HG03196 (cell line): ENCODE data around the gene IFNGR1.

Experiments used
- ATAC-seq: cut with Tn5 transposase; IDR thresholded peaks from one replicate; pipeline ENCODE4 v1.9.1; 2021; ENCODE audit not compliant: unreplicated experiment

IFNGR1 gene

DNA sequence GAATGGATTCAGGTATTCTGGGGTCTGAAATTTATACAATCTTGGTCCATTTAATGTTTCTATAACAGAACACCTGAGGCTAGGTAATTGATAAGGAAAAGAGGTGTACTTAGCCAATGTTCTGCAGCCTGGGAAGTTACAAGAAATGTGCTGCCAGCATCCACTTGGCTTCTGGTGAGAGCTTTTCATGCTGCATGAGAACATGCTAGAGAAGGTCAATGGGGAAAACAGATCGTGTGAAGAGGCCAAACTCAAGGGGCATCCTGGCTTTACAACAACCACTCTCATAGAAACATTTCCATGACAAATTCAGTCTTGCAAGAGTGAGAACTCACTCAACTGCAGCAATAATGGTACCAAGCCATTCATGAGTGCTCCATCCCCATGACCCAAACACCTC is 62.5 kb downstream of the IFNGR1 start:
- ATAC-seq = no peak

DNA sequence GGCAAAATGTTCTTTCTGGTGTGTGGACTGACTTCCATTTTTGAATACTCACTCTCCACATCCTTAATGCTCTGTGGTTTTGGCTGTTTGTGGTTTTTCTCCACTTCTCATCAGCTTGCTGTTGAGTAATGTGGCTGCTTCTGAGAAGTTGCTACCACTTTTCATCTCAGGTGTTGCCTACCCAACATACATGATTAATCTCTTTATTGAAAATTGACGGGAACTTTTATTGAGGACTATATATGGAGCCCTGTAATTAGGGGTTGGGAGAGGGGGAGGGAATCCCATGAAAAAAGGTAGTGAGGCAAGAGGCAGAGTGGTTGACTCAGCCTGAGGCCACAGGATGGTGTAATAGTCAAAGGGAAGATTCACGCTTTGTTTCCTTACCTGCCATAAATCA is 63.4 kb downstream of the IFNGR1 start:
- ATAC-seq = no peak

DNA sequence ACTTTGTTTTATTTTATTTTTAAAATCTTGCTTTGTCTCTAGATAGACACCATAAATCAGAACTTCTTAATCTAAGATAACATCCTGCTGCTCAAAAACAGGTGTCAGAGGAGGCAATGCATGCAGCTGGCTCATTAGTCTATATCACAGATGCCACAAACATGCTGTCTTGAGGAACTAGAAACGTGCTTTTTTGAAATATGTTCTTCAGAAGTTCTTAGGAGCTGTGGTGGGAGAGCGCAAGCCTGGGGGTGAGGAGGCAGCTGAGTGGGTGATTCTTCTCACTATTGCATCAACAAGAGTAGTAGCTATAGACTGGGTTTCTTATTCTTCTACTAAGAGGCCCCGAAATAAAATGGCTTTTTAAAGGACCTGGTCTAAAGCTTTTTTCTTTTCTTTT is 69.1 kb downstream of the IFNGR1 start:
- no peak for ATAC-seq

DNA sequence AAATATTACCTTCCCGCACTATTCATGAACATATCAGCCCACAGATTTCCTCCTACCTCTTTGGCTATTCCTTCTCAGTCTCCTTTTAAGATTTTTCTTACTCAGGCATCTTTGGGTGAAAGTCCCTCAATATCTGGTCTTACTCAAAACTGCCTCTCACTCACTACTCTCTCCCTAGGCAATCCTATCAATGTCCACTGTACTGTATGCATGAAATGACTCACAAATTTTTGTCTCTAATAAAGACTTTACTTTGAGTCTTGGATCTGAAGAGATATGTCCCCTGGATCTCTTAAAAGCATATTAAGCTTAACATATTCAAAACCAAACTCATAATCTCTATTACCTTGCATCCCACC is 70.2 kb downstream of the IFNGR1 start:
- no peak for ATAC-seq

DNA sequence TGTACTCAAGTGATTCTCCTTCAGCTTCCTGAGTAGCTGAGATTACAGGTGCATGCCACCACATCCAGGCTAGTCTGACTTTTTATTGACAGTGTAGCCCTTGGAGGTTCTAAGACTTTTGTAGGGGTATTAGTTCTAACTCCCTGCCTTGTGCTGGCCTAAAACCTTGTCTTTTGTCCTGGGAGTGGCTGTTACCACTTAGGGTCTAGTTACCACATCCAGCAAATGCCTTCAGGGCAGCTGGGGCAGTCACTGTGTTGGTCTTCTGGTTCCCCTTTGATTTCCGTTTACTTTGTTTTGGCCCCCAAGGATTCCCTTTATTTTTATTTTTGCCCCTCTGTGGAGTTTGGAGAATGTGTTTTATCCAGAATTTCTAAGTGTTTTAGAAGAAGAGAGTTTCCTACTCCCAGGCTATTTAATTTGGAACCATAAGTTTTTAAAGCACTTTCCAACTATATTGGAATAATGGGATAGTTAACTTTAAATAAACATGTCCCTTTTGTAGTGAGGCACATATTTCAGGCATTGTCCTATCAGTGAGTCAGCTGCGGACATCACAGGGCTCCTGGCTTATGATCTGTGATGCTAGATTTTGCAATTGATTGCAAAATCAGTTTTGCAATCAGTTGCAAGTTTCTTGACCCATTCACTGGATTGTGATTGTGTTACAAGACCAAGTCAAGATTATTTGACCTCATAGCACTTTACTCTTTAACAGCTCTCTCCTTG is 70.7 kb downstream of the IFNGR1 start:
- ATAC-seq = no peak
